GM19463 (cell line): ENCODE results near the gene AKAP9.
"Not testable (repeated sequence)": the region's sequence is repeated elsewhere in the genome, so short reads cannot be mapped to it uniquely, and the experiment has no call there.

Experiments used
- ATAC-seq: cut with Tn5 transposase; IDR thresholded peaks from one replicate; pipeline ENCODE4 v1.9.1; 2021; ENCODE audit warnings: mild to moderate bottlenecking, moderate library complexity; ENCODE audit not compliant: unreplicated experiment

The AKAP9 gene

GRCh38 chr7:92053312-92053711 lies 112.7 kb downstream of the AKAP9 start:
- no peak for ATAC-seq

GRCh38 chr7:92056286-92056685 lies 115.6 kb downstream of the AKAP9 start:
- no peak for ATAC-seq

GRCh38 chr7:92057375-92057774 lies 116.7 kb downstream of the AKAP9 start:
- no peak for ATAC-seq

GRCh38 chr7:92058040-92058439 lies 117.4 kb downstream of the AKAP9 start:
- ATAC-seq = no peak

GRCh38 chr7:92058899-92059298 lies 118.2 kb downstream of the AKAP9 start:
- ATAC-seq = no peak

- ATAC-seq = no peak
These were observed 120.5 kb downstream of the AKAP9 start for GRCh38 chr7:92061154-92061553.

- no peak for ATAC-seq
These were observed 123.9 kb downstream of the AKAP9 start for GRCh38 chr7:92064438-92065029.

- no peak for ATAC-seq
These were observed 130.4 kb downstream of the AKAP9 start for GRCh38 chr7:92071032-92071431.

GRCh38 chr7:92072121-92072520 lies 131.5 kb downstream of the AKAP9 start:
- no peak for ATAC-seq

- no peak for ATAC-seq
These were observed 132.0 kb downstream of the AKAP9 start for GRCh38 chr7:92072708-92073107.

GRCh38 chr7:92075455-92076158 lies 134.9 kb downstream of the AKAP9 start:
- ATAC-seq = peak; percentile 94

- no peak for ATAC-seq
These were observed 135.8 kb downstream of the AKAP9 start for GRCh38 chr7:92076509-92076908.

- not testable (repeated sequence) for ATAC-seq
These were observed 143.3 kb downstream of the AKAP9 start for GRCh38 chr7:92083922-92084321.

- ATAC-seq = no peak
These were observed 147.6 kb downstream of the AKAP9 start for GRCh38 chr7:92088266-92088665.

GRCh38 chr7:92092210-92092609 lies 151.5 kb downstream of the AKAP9 start:
- ATAC-seq = no peak

GRCh38 chr7:92095380-92095779 lies 154.7 kb downstream of the AKAP9 start:
- ATAC-seq = no peak

GRCh38 chr7:92100534-92100933 lies 159.9 kb downstream of the AKAP9 start:
- no peak for ATAC-seq

GRCh38 chr7:92102862-92103261 lies 162.2 kb downstream of the AKAP9 start:
- ATAC-seq = not testable (repeated sequence)

GRCh38 chr7:92108821-92109220 lies 168.2 kb downstream of the AKAP9 start:
- no peak for ATAC-seq

- ATAC-seq = no peak
These were observed 170.2 kb downstream of the AKAP9 start for GRCh38 chr7:92110857-92111256.

- ATAC-seq = no peak
These were observed 175.2 kb downstream of the AKAP9 start for GRCh38 chr7:92115821-92116220.

GRCh38 chr7:92116949-92117348 lies 176.3 kb downstream of the AKAP9 start:
- ATAC-seq = no peak
